Measurements from ENCODE around the gene NAT8. TPM values are rescaled to one million over a fixed set of nuclear protein-coding genes. Genes with fewer than 3 reads are reported as not detected.
A peak's percentile ranks its signal among the peaks of the same experiment; 100 is the strongest.
"Not testable (repeated sequence)": the region's sequence is repeated elsewhere in the genome, so short reads cannot be mapped to it uniquely, and the experiment has no call there.

Gene NAT8
- total and polyA plus RNA-seq, 2 of the 13 experiments (the other 11 are each of a cell fraction or from before 2014, with no cell fraction given) = 1.9 to 12.9 TPM

DNA sequence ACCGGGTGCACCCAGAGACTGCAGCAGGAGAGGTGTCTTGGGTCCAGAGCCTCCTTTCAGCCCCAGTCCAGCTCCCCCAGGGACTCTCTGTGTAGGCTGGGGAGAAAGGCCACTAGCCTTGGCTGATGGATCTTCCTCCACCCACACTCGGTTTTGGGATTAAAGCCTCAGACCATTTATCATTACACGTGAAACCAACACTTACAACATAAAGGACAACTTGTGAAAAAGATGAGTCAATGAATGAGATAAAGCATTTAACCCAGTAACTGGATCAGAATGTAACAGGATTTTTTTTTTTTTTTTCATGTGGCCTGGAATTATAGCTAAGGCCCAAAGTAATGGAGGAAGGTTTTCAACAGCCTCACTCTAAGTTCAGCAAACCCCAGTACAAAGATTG lies 32.1 kb downstream of the NAT8 start (continued):
- TF ChIP-seq, protein P1, sequence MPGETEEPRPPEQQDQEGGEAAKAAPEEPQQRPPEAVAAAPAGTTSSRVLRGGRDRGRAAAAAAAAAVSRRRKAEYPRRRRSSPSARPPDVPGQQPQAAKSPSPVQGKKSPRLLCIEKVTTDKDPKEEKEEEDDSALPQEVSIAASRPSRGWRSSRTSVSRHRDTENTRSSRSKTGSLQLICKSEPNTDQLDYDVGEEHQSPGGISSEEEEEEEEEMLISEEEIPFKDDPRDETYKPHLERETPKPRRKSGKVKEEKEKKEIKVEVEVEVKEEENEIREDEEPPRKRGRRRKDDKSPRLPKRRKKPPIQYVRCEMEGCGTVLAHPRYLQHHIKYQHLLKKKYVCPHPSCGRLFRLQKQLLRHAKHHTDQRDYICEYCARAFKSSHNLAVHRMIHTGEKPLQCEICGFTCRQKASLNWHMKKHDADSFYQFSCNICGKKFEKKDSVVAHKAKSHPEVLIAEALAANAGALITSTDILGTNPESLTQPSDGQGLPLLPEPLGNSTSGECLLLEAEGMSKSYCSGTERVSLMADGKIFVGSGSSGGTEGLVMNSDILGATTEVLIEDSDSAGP (CRISPR knock-in tag; IDR thresholded peaks at IDR 0.05; ENCODE audit: borderline replicate concordance) = no peak
- TF ChIP-seq ZNF563 (CRISPR knock-in tag; IDR thresholded peaks at IDR 0.05) (no peak), CHCHD3 (CRISPR knock-in tag; IDR thresholded peaks at IDR 0.05) (no peak), ZNF788 (CRISPR knock-in tag; IDR thresholded peaks at IDR 0.05; ENCODE audit: borderline replicate concordance) (no peak), ZFX (CRISPR knock-in tag; IDR thresholded peaks at IDR 0.05; ENCODE audit: low read depth) (no peak)

DNA sequence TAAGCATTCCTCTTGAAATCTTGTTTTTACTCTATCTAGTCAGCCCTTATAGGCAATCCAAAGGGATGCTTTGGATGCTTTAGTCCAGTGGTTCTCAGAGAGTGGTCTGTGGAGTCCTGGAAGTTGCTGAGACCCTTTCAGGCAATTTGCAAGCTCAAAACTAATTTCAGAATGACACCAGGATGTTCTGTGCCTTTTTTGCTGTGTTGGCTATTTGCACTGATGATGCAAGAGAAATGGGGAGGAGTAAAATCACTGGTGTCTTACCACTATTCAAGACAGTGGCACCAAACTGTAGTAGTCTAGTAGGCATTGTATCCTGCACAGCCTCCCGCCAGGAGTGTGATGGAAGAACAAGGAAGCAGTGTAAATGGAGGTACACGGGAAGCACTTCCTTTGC lies 37.6 kb downstream of the NAT8 start:
- H3K4me2 ChIP-seq (ENCODE audit: low read depth, low read length); ATAC-seq; H3K9ac ChIP-seq (ENCODE audit: insufficient read depth, low read depth, low read length); H3K4me3 ChIP-seq (replicated peaks in 1 of 3; ENCODE audit: insufficient read depth in 1 of 3, low read depth in 2 of 3, low read length in 3 of 3); H3K4me1 ChIP-seq (ENCODE audit: insufficient read depth, low read length); H3K36me3 ChIP-seq (replicated peaks in 1 of 2; ENCODE audit: control insufficient read depth in 1 of 2, insufficient read depth in 2 of 2, low read length in 2 of 2); H4K20me1 ChIP-seq (ENCODE audit: insufficient read depth, low read length); H3K9me3 ChIP-seq (ENCODE audit: low read length); intact Hi-C loops (cut with micrococcal nuclease; ENCODE audit: unreplicated experiment); DNase-seq (ENCODE audit: low spot score); POLR2A ChIA-PET; H3K27ac ChIP-seq (ENCODE audit: extremely low read length, insufficient read depth, low read length); H2AFZ ChIP-seq (ENCODE audit: low read length); in situ Hi-C loops (cut with HindIII; ENCODE audit: extremely low pct_ligation_motif_present, low pct_unique_long_range_greater_than_20kb); FAIRE-seq; H3K27me3 ChIP-seq (ENCODE audit: control insufficient read depth in 1 of 2, insufficient read depth in 2 of 2, low read length in 2 of 2); BruUV-seq (replicated peaks); H3K79me2 ChIP-seq (ENCODE audit: insufficient read depth, low read length); CTCF ChIA-PET (ENCODE audit: low intra/inter-chr PET ratio, low total read pairs): not testable (repeated sequence)
- 100% methylated on average over 2 of the region's 2 CpGs for WGBS (ENCODE audit: low lambda C conversion rate)
- TF ChIP-seq MAFK (conservative IDR thresholded peaks at IDR 0.05 in 1 of 2, IDR thresholded peaks at IDR 0.05 in 1 of 2; ENCODE audit: low read length in 2 of 2) (peak; percentile 61 to 78; a peak in 3 of 4 replicates), MAFF (IDR thresholded peaks at IDR 0.05; ENCODE audit: low read depth, low read length) (peak; percentile 82)

DNA sequence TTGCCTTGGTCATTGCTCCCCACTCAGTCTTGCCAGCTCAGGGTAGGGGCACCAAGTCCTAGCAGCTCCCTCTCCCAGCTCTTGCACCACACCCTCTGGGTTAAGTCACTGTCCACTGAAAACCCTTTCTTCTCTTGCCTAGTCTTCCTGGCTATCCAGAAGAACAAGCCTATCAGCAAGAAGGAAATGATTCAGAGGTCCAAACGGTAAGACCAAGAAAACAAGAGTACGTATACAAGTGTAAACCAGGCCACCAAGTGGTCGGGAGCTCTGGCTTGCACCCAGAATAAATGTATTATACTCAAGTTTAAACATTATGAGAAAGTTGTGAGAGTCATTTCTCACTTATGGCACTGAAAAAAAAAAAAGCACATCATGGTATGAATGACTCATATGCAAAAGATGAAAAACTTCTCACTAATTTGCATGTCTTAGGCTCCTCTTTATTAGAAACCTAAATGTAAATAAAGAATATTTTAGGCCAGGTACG lies 39.1 kb downstream of the NAT8 start:
- H3K9me3 ChIP-seq (ENCODE audit: low read length); H3K9ac ChIP-seq (ENCODE audit: insufficient read depth, low read depth, low read length); H3K36me3 ChIP-seq (replicated peaks in 1 of 2; ENCODE audit: control insufficient read depth in 1 of 2, insufficient read depth in 2 of 2, low read length in 2 of 2); H3K27ac ChIP-seq (ENCODE audit: extremely low read length, insufficient read depth, low read length); FAIRE-seq; intact Hi-C loops (cut with micrococcal nuclease; ENCODE audit: unreplicated experiment); ATAC-seq; H3K4me2 ChIP-seq (ENCODE audit: low read depth, low read length); H3K4me3 ChIP-seq (replicated peaks in 1 of 3; ENCODE audit: insufficient read depth in 1 of 3, low read depth in 2 of 3, low read length in 3 of 3); H3K4me1 ChIP-seq (ENCODE audit: insufficient read depth, low read length); BruUV-seq (replicated peaks); H2AFZ ChIP-seq (ENCODE audit: low read length); H4K20me1 ChIP-seq (ENCODE audit: insufficient read depth, low read length); DNase-seq (ENCODE audit: low spot score); CTCF ChIA-PET (ENCODE audit: low intra/inter-chr PET ratio, low total read pairs); in situ Hi-C loops (cut with HindIII; ENCODE audit: extremely low pct_ligation_motif_present, low pct_unique_long_range_greater_than_20kb); H3K27me3 ChIP-seq (ENCODE audit: control insufficient read depth in 1 of 2, insufficient read depth in 2 of 2, low read length in 2 of 2); H3K79me2 ChIP-seq (ENCODE audit: insufficient read depth, low read length); POLR2A ChIA-PET: not testable (repeated sequence)
- WGBS (ENCODE audit: low lambda C conversion rate) = 94% methylated on average over 4 of the region's 4 CpGs
